Astrocyte of the cerebellum (primary cell): ENCODE measurements around the gene XRCC5.

Source experiments
- DNase-seq: peaks from one replicate; pipeline ENCODE4 v3.0.0-alpha.2; 2011; ENCODE audit warnings: low read depth
- H3K4me3 ChIP-seq: 2 replicates; pipeline ENCODE4 v1.5.1; 2011; ENCODE audit warnings: mild to moderate bottlenecking, low read depth, low read length, moderate library complexity
- CTCF ChIP-seq: IDR thresholded peaks from 2 replicates; pipeline ENCODE4 v1.5.1; 2012; ENCODE audit warnings: low read length, low read depth, moderate library complexity, mild to moderate bottlenecking; ENCODE audit errors: missing control alignments
- in situ Hi-C: cut with HindIII; loops from 2 replicates; pipeline ENCODE4 v1.10.0; 2017; ENCODE audit warnings: low sequenced_read_pairs

XRCC5 gene

GRCh38 chr2:216179015-216179414 is 69.9 kb downstream of the XRCC5 start:
- in situ Hi-C loops = no loop called here
- TF ChIP-seq CTCF = no peak
- no peak for DNase-seq

GRCh38 chr2:216181351-216181750 is 72.2 kb downstream of the XRCC5 start:
- in situ Hi-C loops = no loop called here
- TF ChIP-seq CTCF = no peak
- no peak overlapping the region for H3K4me3 ChIP-seq
- no peak for DNase-seq

More at GRCh38 chr2:216179015-216179414, 69.9 kb downstream of the XRCC5 start:
- H3K4me3 ChIP-seq = no peak overlapping the region

- TF ChIP-seq CTCF = no peak
- in situ Hi-C loops = no loop called here
- DNase-seq = no peak
Measured at GRCh38 chr2:216181953-216182461, 72.9 kb downstream of the XRCC5 start.

GRCh38 chr2:216183462-216183861 is 74.3 kb downstream of the XRCC5 start:
- no peak for TF ChIP-seq CTCF
- in situ Hi-C loops = no loop called here
- DNase-seq = no peak
- H3K4me3 ChIP-seq = no peak overlapping the region

More at GRCh38 chr2:216181953-216182461, 72.9 kb downstream of the XRCC5 start:
- H3K4me3 ChIP-seq = no peak overlapping the region

GRCh38 chr2:216188559-216188850 is 79.4 kb downstream of the XRCC5 start:
- DNase-seq = no peak
- TF ChIP-seq CTCF = no peak
- in situ Hi-C loops = no loop called here
- H3K4me3 ChIP-seq = no peak overlapping the region

GRCh38 chr2:216188956-216189355 is 79.8 kb downstream of the XRCC5 start:
- in situ Hi-C loops = no loop called here
- H3K4me3 ChIP-seq = no peak overlapping the region
- no peak for TF ChIP-seq CTCF
- DNase-seq = no peak

GRCh38 chr2:216189410-216189809 is 80.3 kb downstream of the XRCC5 start:
- in situ Hi-C loops = no loop called here
- TF ChIP-seq CTCF = no peak
- no peak overlapping the region for H3K4me3 ChIP-seq
- no peak for DNase-seq
